ENCODE results near the gene SMC3.

- no peak for TF ChIP-seq RARB (CRISPR knock-in tag; IDR thresholded peaks at IDR 0.05)
- TF ChIP-seq GLIS3 (CRISPR knock-in tag; IDR thresholded peaks at IDR 0.05): no peak
- TF ChIP-seq ARNTL (CRISPR knock-in tag; IDR thresholded peaks at IDR 0.05; ENCODE audit: borderline replicate concordance, low read depth): no peak
- TF ChIP-seq ZC3H10 (CRISPR knock-in tag; IDR thresholded peaks at IDR 0.05): no peak
- TF ChIP-seq SNAI2 (CRISPR knock-in tag; IDR thresholded peaks at IDR 0.05): no peak
- TF ChIP-seq PPARA (CRISPR knock-in tag; IDR thresholded peaks at IDR 0.05; ENCODE audit: borderline replicate concordance): no peak
- TF ChIP-seq PATZ1 (CRISPR knock-in tag; IDR thresholded peaks at IDR 0.05; ENCODE audit: borderline replicate concordance): no peak
- TF ChIP-seq ZFP3 (CRISPR knock-in tag; IDR thresholded peaks at IDR 0.05): no peak
- TF ChIP-seq ISL1 (CRISPR knock-in tag; IDR thresholded peaks at IDR 0.05): no peak
- TF ChIP-seq CSDC2 (CRISPR knock-in tag; IDR thresholded peaks at IDR 0.05): no peak
- no peak for TF ChIP-seq ZNF8 (CRISPR knock-in tag; IDR thresholded peaks at IDR 0.05)
- no peak for TF ChIP-seq TOX (CRISPR knock-in tag; IDR thresholded peaks at IDR 0.05; ENCODE audit: borderline replicate concordance)
Observed at GRCh38 chr10:110625356-110625894, 57.9 kb downstream of the SMC3 start.
